GM12864 (cell line): ENCODE data around the gene ZNF778.

Source experiments
- DNase-seq: peaks from one replicate; pipeline ENCODE4 v3.0.0-alpha.2; 2011; ENCODE audit warnings: low read depth
- H3K4me3 ChIP-seq: 2 replicates; pipeline ENCODE4 v1.5.1; 2011; ENCODE audit warnings: mild to moderate bottlenecking, low read depth, low read length, control low read depth
- CTCF ChIP-seq: IDR thresholded peaks from 2 replicates; pipeline ENCODE4 v1.5.1; 2011; ENCODE audit warnings: low read depth, mild to moderate bottlenecking, moderate library complexity, low read length, control low read depth, inconsistent platforms; ENCODE audit errors: missing control alignments

ZNF778 gene

GRCh38 chr16:89198417-89199240, 18.9 kb upstream of the ZNF778 start:
- no peak overlapping the region for H3K4me3 ChIP-seq
- TF ChIP-seq CTCF: no peak
- no peak for DNase-seq

DNA sequence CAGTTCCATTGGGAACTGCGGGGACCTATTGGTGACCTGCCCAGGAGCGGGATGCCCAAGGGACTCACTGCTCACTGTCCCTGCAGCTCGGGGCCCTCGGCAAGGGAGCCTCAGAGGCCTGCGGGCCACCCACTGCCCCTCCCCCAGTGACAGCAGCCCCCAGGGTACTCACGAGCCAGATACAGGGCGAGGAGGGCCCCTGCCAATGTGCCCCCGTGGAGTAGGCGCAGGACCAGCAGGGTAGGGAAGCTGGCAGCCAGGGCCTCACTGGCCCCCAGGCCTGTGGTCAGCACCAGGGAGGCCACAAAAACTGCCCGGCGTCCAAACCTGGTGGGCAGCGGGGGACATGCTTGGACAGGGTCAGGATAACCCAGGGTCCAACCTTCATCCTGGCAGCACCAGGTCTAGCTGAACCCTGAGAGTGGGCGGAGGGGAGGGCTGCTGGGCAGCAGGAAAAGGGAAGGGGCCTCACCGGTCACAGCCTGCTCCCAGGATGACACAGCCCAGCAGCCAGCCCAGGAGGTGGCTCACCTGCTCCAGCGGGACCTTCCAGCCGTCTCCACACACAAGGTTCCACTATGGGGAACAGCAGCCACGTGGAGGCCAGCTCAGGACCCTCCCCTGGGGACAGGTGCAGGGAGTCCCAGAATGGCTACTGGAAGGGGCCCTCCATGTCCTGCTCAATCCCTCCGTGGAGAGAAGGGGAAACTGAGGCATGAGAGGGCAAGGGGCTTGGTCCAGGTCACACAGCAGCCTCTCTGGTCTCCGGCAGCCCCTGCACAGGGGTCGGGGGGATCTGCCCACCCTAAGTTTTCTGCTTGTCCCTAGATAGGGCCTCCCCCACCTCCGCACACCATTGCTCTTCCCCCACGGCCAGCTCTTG, 18.0 kb upstream of the ZNF778 start:
- TF ChIP-seq CTCF: no peak
- DNase-seq: no peak
- no peak overlapping the region for H3K4me3 ChIP-seq

DNA sequence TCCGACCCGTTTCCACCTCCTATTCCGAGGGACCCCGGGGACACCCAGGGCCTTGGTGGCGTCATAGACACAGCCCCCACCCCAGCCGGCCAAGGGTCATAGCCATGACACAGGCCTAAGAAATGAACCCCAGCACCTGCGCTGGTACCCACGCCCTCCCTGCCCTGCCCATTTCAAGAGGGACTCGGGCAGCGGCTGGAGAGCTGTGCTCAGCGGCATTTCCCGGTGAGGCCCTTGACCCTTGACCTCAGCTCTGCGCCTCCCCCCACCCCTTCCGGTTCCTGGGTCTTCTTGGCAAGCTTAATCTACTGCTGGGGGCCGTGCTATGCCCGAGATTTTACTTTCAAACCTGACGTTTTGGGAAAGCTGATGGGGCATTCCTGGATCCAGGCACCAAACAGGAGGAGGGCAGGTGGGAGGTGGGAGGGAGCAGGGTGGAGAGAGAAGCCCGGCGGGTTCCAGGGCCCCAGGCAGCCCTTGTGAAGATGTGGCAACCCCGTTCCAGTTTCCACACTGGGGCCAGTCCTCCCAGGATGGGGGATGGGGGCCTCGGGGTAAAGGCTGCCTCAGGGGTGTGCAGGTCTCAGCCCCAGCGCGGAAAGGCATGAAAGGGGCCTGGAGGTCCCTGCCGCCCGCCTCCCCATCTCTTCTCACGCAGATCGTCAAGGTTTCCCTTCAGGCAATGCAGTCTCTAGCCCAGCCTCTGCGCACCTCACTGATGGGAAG, 17.2 kb upstream of the ZNF778 start, which contains the start of gene SLC22A31:
Gene SLC22A31, minus strand, starts transcription at position 414 of the 726 bp plus-strand sequence. Its CDS starts 36 bp downstream, at position 378.
- no peak for TF ChIP-seq CTCF
- no peak for DNase-seq
- no peak within 1 kb of the TSS for H3K4me3 ChIP-seq

DNA sequence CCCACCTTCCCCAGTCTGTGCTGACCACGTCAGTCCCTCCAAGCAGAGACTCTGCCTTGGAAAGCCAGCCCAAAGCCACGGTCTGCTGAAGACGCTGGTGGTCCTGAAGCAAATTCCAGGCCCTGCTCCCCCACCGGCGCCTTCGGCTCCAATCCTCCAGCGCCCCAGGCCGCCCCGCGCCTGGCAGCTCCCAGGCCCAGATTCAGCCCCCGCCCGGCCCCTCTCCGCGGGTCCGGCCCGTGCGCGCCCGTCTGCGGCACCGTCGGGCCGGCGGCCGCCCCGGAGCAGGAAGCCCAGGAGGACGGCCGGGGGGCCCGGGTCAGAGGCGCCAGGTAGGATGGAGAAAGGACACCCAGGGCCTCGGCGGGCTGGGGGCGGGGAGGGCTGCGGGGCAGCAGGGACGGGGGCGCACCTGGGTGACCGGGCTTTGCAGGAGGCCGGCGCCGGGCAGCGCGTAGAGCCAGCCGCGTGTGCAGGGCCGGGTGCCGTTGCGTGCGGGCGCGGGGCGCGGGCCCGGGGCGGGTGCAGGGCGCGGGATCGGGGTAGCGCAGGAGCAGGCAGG, 16.6 kb upstream of the ZNF778 start:
- no peak for TF ChIP-seq CTCF
- DNase-seq: no peak
- no peak overlapping the region for H3K4me3 ChIP-seq

- no peak for DNase-seq
- H3K4me3 ChIP-seq: no peak overlapping the region
- TF ChIP-seq CTCF: no peak
Observed at GRCh38 chr16:89201439-89202377, 15.8 kb upstream of the ZNF778 start.
